Muscle layer of duodenum (tissue), 2 donors: ENCODE results near the gene XPR1.

ENCODE experiments used
- H3K27ac ChIP-seq: one replicate; pipeline ENCODE4 v1.7.0; 2013; ENCODE audit warnings: mild to moderate bottlenecking, low read length
- H3K27me3 ChIP-seq: one replicate; pipeline ENCODE4 v1.7.0; 2013; ENCODE audit warnings: low read depth, mild to moderate bottlenecking, control low read depth, low read length
- H3K36me3 ChIP-seq, 2 donors: one replicate each; pipeline ENCODE4 v1.7.0; 2013; ENCODE audit warnings: low read length in 2 of 2, control low read depth in 1 of 2, mild to moderate bottlenecking in 1 of 2; ENCODE audit not compliant: insufficient read depth in 2 of 2, control insufficient read depth in 1 of 2
- H3K4me1 ChIP-seq, 2 donors: one replicate each; pipeline ENCODE4 v1.7.0; 2013; ENCODE audit warnings: low read length in 2 of 2, mild to moderate bottlenecking in 2 of 2, control low read depth in 1 of 2, moderate library complexity in 1 of 2; ENCODE audit not compliant: insufficient read depth in 2 of 2, control insufficient read depth in 1 of 2
- H3K4me3 ChIP-seq, 2 donors: one replicate each; pipeline ENCODE4 v1.7.0; 2013; ENCODE audit warnings: low read length in 2 of 2, low read depth in 1 of 2, mild to moderate bottlenecking in 1 of 2
- H3K9me3 ChIP-seq, 2 donors: one replicate each; pipeline ENCODE4 v1.7.0; 2013; ENCODE audit warnings: low read length in 2 of 2, control low read depth in 1 of 2, mild to moderate bottlenecking in 1 of 2; ENCODE audit not compliant: control insufficient read depth in 1 of 2
- donor health status: healthy.

The XPR1 gene

GRCh38 chr1:180937624-180938225 is 305.9 kb downstream of the XPR1 start:
- no peaks in the 10 kb centered on the region for H3K27me3 ChIP-seq
- H3K4me1 ChIP-seq: no peaks in the 10 kb centered on the region
- peaks cover 0 to 45% of the 10 kb centered on the region in 2 donors for H3K36me3 ChIP-seq
- H3K27ac ChIP-seq: no peak overlapping the region
- no peak overlapping the region for H3K4me3 ChIP-seq
- H3K9me3 ChIP-seq: no peaks in the 10 kb centered on the region

- H3K4me3 ChIP-seq: no peak overlapping the region
- no peaks in the 10 kb centered on the region for H3K9me3 ChIP-seq
- H3K27me3 ChIP-seq: no peaks in the 10 kb centered on the region
- peaks cover 0 to 46% of the 10 kb centered on the region in 2 donors for H3K36me3 ChIP-seq
- H3K27ac ChIP-seq: no peak overlapping the region
- no peaks in the 10 kb centered on the region for H3K4me1 ChIP-seq
Observed at GRCh38 chr1:180939073-180939710, 307.4 kb downstream of the XPR1 start.

- Histone ChIP-seq H3K9me3 (no peaks in the 10 kb centered on the region), H3K4me3 (no peak overlapping the region), H3K27me3 (no peaks in the 10 kb centered on the region), H3K36me3 (peaks cover 0 to 51% of the 10 kb centered on the region in 2 donors), H3K27ac (no peak overlapping the region), H3K4me1 (no peaks in the 10 kb centered on the region)
Observed at GRCh38 chr1:180939711-180940103, 307.9 kb downstream of the XPR1 start.
